ENCODE results near the gene TFEB.

TFEB gene

GRCh38 chr6:41780551-41781365, 45.4 kb upstream of the TFEB start, which contains the start of gene PRICKLE4:
PRICKLE4 (plus strand) TSS chr6:41780782; CDS start chr6:41783474, 2,692 bp downstream.
- POLR2A ChIA-PET, result interaction anchor here (1.0 to 1.9 kb wide), 2 partner anchors 140 to 264 kb away, joined by 3 to 5 read pairs; partner anchors contain the start of genes BYSL and MED20
- Histone ChIP-seq H3K9me3 (ENCODE audit: control insufficient read depth, insufficient read depth, low read depth, low read length) (no peaks in the 10 kb centered on the region), H3K36me3 (ENCODE audit: control insufficient read depth in 2 of 2, insufficient read depth in 1 of 2, low read length in 2 of 2) (peaks cover 4 to 20% of the 10 kb centered on the region in 2 experiments; a peak in 1 of 3 replicates), H3K27ac (ENCODE audit: extremely low read depth, low read depth, low read length) (peak within 1 kb of the TSS; percentile 52; the same call in 1 of the 2 replicates), H3K4me1 (ENCODE audit: control insufficient read depth, insufficient read depth, low read length) (peaks cover 6% of the 10 kb centered on the region), H3K4me3 (ENCODE audit: low read depth, low read length) (peak within 1 kb of the TSS; percentile 59)
- CTCF ChIA-PET, result interaction anchor here (0.6 to 10.9 kb wide), 11 partner anchors 45 to 772 kb away, joined by 3 to 192 read pairs (median 3); partner anchors contain the start of gene TFEB
- TF ChIP-seq, protein P1, sequence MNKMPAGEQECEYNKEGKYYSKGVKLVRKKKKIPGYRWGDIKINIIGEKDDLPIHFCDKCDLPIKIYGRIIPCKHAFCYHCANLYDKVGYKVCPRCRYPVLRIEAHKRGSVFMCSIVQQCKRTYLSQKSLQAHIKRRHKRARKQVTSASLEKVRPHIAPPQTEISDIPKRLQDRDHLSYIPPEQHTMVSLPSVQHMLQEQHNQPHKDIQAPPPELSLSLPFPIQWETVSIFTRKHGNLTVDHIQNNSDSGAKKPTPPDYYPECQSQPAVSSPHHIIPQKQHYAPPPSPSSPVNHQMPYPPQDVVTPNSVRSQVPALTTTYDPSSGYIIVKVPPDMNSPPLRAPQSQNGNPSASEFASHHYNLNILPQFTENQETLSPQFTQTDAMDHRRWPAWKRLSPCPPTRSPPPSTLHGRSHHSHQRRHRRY (tag by site-specific recombination; IDR thresholded peaks at IDR 0.05), result no peak
- no peak for TF ChIP-seq ZBTB7A (tag by site-specific recombination; IDR thresholded peaks at IDR 0.05; ENCODE audit: low read depth)
- TF ChIP-seq ZBTB11 (tag by site-specific recombination; conservative IDR thresholded peaks at IDR 0.05; ENCODE audit: low read depth), result no peak; the same call in 1 of the 2 replicates
- no peak for TF ChIP-seq ZBTB21 (tag by site-specific recombination; IDR thresholded peaks at IDR 0.05)
- TF ChIP-seq ZBTB48 (tag by site-specific recombination; IDR thresholded peaks at IDR 0.05), result peak; percentile 94
- TF ChIP-seq ZFP69B (tag by site-specific recombination; IDR thresholded peaks at IDR 0.05), result 0 out of 2 replicates have a peak, but pooled peaks have one; percentile 33
- no peak for TF ChIP-seq ZNF157 (tag by site-specific recombination; IDR thresholded peaks at IDR 0.05)
- TF ChIP-seq WT1 (tag by site-specific recombination; IDR thresholded peaks at IDR 0.05), result 0 out of 2 replicates have a peak, but pooled peaks have one; percentile 25
- TF ChIP-seq ZIC2 (tag by site-specific recombination; IDR thresholded peaks at IDR 0.05), result no peak
- TF ChIP-seq ZBTB10 (tag by site-specific recombination; IDR thresholded peaks at IDR 0.05), result peak; percentile 39
- TF ChIP-seq TCF7L2 (IDR thresholded peaks at IDR 0.05; ENCODE audit: borderline replicate concordance, low read depth, low read length), result no peak
- peak; percentile 74 for TF ChIP-seq ZNF335 (tag by site-specific recombination; conservative IDR thresholded peaks at IDR 0.05)
- peak; percentile 67 for TF ChIP-seq ZNF692 (tag by site-specific recombination; IDR thresholded peaks at IDR 0.05)
- TF ChIP-seq GLIS1 (tag by site-specific recombination; IDR thresholded peaks at IDR 0.05), result peak; percentile 27
- TF ChIP-seq SCRT1 (tag by site-specific recombination; IDR thresholded peaks at IDR 0.05; ENCODE audit: borderline replicate concordance), result no peak
- TF ChIP-seq SP2 (tag by site-specific recombination; IDR thresholded peaks at IDR 0.05), result peak; percentile 61
- TF ChIP-seq BCL11A (tag by site-specific recombination; IDR thresholded peaks at IDR 0.05; ENCODE audit: low read depth), result no peak
- TF ChIP-seq ZBTB8A (tag by site-specific recombination; IDR thresholded peaks at IDR 0.05), result peak; percentile 37; the same call in 1 of the 2 replicates
- TF ChIP-seq ZNF341 (tag by site-specific recombination; IDR thresholded peaks at IDR 0.05; ENCODE audit: low read depth), result peak; percentile 78
- TF ChIP-seq PATZ1 (tag by site-specific recombination; IDR thresholded peaks at IDR 0.05), result peak; percentile 44; the same call in 1 of the 2 replicates
